PC-9 (cell line): ENCODE results near the gene SPARC. TPM values are rescaled to one million over a fixed set of nuclear protein-coding genes. Genes with fewer than 3 reads are reported as not detected.

Source experiments
- BruUV-seq: library from RNA; stranded (reverse); fragments of 400-500 nt; replicated peaks from 2 replicates; lab custom pipeline; 2021; lab: Mats Ljungman, UMichigan
- CTCF ChIA-PET: fragments of 300-600 bp; sonication (Branson Sonifier 250); formaldehyde crosslinking; loops from one replicate; lab custom pipeline; 2022; ENCODE audit warnings: antibody characterized with exemption; lab: Charles Lee
- POLR2A ChIA-PET: fragments of 300-600 bp; sonication (Branson Sonifier 250); formaldehyde crosslinking; loops from one replicate; lab custom pipeline; 2022; ENCODE audit warnings: antibody characterized with exemption; ENCODE audit not compliant: unreplicated experiment; lab: Charles Lee
- DNase-seq, 2 experiments: peaks; one replicate each; pipeline versions ENCODE4 v3.0.0 to v3.0.0-alpha.2; 2015 to 2022; ENCODE audit warnings: mixed read lengths in 1 of 2
- H2AFZ ChIP-seq: fragments of 200-600 bp; sonication (generic); 2 replicates; pipeline ENCODE4 v1.8.1; 2017; ENCODE audit warnings: antibody characterized with exemption
- H3F3A ChIP-seq: fragments of 200-600 bp; sonication (generic); 2 replicates; pipeline ENCODE4 v1.8.1; 2017; ENCODE audit warnings: antibody characterized with exemption, mild to moderate bottlenecking, low read depth; ENCODE audit not compliant: insufficient read depth
- H3K27ac ChIP-seq: fragments of 200-600 bp; sonication (generic); 2 replicates; pipeline ENCODE4 v1.6.1; 2016; ENCODE audit warnings: mixed run types
- H3K27me3 ChIP-seq: fragments of 200-600 bp; sonication (generic); 2 replicates; pipeline ENCODE4 v1.6.1; 2016; ENCODE audit warnings: low read depth, mixed run types; ENCODE audit not compliant: insufficient read depth
- H3K36me3 ChIP-seq: fragments of 200-600 bp; sonication (generic); 2 replicates; pipeline ENCODE4 v1.6.1; 2016; ENCODE audit warnings: low read depth, mixed run types
- H3K4me1 ChIP-seq: fragments of 200-600 bp; sonication (generic); replicated peaks from 2 replicates; pipeline ENCODE4 v1.6.1; 2016; ENCODE audit warnings: mixed run types; ENCODE audit not compliant: insufficient read depth
- H3K4me2 ChIP-seq: fragments of 200-600 bp; sonication (generic); 2 replicates; pipeline ENCODE4 v1.6.1; 2017; ENCODE audit warnings: mixed run types
- H3K4me3 ChIP-seq: fragments of 200-600 bp; sonication (generic); 2 replicates; pipeline ENCODE4 v1.6.1; 2016; ENCODE audit warnings: mixed run types
- H3K79me2 ChIP-seq: fragments of 200-600 bp; sonication (generic); 2 replicates; pipeline ENCODE4 v1.6.1; 2017; ENCODE audit warnings: low read depth, mixed run types
- H3K9me2 ChIP-seq: fragments of 200-600 bp; sonication (generic); 2 replicates; pipeline ENCODE4 v1.8.1; 2017; ENCODE audit warnings: mild to moderate bottlenecking; ENCODE audit not compliant: insufficient read depth
- H3K9me3 ChIP-seq: fragments of 200-600 bp; sonication (generic); 2 replicates; pipeline ENCODE4 v1.8.1; 2016; ENCODE audit warnings: low read depth; ENCODE audit not compliant: insufficient read depth
- H4K20me1 ChIP-seq: fragments of 200-600 bp; sonication (generic); 2 replicates; pipeline ENCODE4 v1.8.1; 2017; ENCODE audit not compliant: insufficient read depth
- EZH2 ChIP-seq: fragments of 200-600 bp; sonication (generic); IDR thresholded peaks from 2 replicates; pipeline ENCODE4 v1.8.0; 2017; ENCODE audit warnings: antibody characterized with exemption, low read depth
- intact Hi-C: fragments of 100-400 bp; cut with micrococcal nuclease; formaldehyde crosslinking; loops from one replicate; pipeline ENCODE4 v1.10.0; 2022; ENCODE audit not compliant: unreplicated experiment
- total RNA-seq: library from RNA; stranded (reverse); gene quantifications from 2 replicates; pipeline ENCODE4 v1.2.3, GENCODE V29; 2021
- TF ChIP-seq, protein P1 (sequence below): fragments of 200-600 bp; sonication (generic); conservative IDR thresholded peaks from 2 replicates; pipeline ENCODE4 v1.6.1; 2017; ENCODE audit warnings: mixed run types, antibody characterized with exemption, mild to moderate bottlenecking, moderate library complexity

The SPARC gene
- total RNA-seq, 1 experiment from 2014 or later = 84.1 TPM

DNA sequence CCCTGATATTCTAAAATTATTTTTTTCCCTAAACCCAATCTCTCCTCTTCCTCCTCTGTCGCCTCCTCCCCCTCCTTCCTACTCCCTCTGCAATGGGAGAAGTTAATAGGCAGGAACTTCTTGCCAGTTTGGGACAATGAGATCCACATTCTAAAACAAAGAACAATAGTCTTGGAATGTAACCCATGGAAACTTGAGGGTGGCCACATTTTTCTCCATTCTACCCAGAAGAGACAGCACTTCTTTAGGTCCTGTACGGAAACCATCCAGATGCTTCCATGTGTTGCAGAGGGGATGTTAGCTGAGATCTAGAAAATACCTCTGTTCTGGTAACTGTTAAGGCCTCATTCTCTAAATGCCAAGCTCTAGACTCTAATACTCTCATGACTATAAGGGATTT, 10.0 kb downstream of the SPARC start:
- Histone ChIP-seq H3K4me2 (no peak overlapping the region), H2AFZ (no peak overlapping the region), H3K27ac (no peak overlapping the region), H3K36me3 (no peaks in the 10 kb centered on the region), H3K9me3 (no peaks in the 10 kb centered on the region), H3K79me2 (no peaks in the 10 kb centered on the region), H3K4me3 (no peak overlapping the region), H3K27me3 (0 out of 2 replicates have a peak, but pooled peaks cover 9% of the 10 kb centered on the region), H3K9me2 (no peaks in the 10 kb centered on the region), H3K4me1 (no peaks in the 10 kb centered on the region), H4K20me1 (no peaks in the 10 kb centered on the region), H3F3A (no peaks in the 10 kb centered on the region)
- ChIA-PET POLR2A (no interaction called here), CTCF (no interaction called here)
- intact Hi-C loops = no loop called here
- TF ChIP-seq, protein P1, sequence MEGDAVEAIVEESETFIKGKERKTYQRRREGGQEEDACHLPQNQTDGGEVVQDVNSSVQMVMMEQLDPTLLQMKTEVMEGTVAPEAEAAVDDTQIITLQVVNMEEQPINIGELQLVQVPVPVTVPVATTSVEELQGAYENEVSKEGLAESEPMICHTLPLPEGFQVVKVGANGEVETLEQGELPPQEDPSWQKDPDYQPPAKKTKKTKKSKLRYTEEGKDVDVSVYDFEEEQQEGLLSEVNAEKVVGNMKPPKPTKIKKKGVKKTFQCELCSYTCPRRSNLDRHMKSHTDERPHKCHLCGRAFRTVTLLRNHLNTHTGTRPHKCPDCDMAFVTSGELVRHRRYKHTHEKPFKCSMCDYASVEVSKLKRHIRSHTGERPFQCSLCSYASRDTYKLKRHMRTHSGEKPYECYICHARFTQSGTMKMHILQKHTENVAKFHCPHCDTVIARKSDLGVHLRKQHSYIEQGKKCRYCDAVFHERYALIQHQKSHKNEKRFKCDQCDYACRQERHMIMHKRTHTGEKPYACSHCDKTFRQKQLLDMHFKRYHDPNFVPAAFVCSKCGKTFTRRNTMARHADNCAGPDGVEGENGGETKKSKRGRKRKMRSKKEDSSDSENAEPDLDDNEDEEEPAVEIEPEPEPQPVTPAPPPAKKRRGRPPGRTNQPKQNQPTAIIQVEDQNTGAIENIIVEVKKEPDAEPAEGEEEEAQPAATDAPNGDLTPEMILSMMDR = no peak
- no peak for TF ChIP-seq EZH2
- no peak for DNase-seq
- BruUV-seq = no TSS peak

DNA sequence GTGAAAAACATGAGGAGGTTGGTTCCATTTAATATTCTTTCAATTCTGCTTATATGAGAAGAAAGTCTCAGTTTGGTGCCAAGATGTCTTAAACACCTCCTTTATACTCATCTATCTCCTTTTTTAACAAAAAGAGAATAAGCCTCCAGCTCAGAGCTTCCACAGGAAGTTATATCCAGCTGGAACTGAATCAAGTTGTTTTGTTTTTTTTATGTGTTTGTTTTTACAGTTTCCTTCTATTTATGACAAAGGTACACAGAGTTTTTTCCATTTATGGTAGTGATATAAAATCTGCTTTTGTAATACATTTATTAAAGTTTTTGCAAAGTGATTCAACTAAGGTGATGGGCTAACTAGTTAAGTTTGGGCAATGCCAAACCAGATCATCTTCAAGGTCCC, 10.4 kb downstream of the SPARC start:
- H3K9me3 ChIP-seq = no peaks in the 10 kb centered on the region
- H2AFZ ChIP-seq = no peak overlapping the region
- 0 out of 2 replicates have a peak, but pooled peaks cover 9% of the 10 kb centered on the region for H3K27me3 ChIP-seq
- BruUV-seq = no TSS peak
- H4K20me1 ChIP-seq = no peaks in the 10 kb centered on the region
- intact Hi-C loops = no loop called here
- H3K4me2 ChIP-seq = no peak overlapping the region
- H3K4me1 ChIP-seq = no peaks in the 10 kb centered on the region
- no peaks in the 10 kb centered on the region for H3K79me2 ChIP-seq
- ChIA-PET CTCF (no interaction called here), POLR2A (no interaction called here)
- no peaks in the 10 kb centered on the region for H3K9me2 ChIP-seq
- no peaks in the 10 kb centered on the region for H3F3A ChIP-seq
- no peak overlapping the region for H3K27ac ChIP-seq
- H3K36me3 ChIP-seq = no peaks in the 10 kb centered on the region
- no peak for TF ChIP-seq EZH2
- TF ChIP-seq, protein P1 = no peak
- no peak overlapping the region for H3K4me3 ChIP-seq
- no peak for DNase-seq

DNA sequence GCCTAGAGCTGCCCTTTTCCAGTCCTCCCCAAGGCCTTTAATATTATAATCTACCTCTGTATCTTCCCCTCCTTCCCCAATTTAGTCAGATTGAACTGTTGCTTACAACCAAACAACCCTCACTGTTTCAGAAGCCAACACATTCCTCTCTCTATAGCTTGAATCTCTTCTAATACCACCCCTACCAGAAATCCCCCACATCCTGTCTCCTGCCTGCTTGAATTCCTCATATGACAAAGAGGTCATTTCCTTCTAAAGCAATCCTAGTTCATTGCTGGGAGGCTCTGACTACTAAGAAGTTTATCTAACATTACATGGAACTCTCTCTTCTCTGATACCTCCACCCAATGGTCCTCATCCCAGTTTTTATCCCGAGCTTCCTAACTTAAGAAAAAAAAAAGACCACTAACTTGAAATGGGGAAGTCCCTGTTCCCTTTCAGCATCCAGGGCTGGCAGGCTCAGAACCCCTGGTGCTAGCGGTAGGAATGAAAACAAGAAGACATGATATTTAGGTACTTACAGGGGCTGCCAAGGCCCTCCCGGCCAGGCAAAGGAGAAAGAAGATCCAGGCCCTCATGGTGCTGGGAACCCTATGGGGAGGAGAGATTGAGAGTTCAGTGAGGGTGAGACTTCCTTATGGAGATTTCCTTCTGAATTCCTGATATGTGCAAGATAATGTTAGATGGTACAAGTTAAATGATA, 11.0 kb downstream of the SPARC start:
- no peak overlapping the region for H3K4me2 ChIP-seq
- H2AFZ ChIP-seq = no peak overlapping the region
- no peaks in the 10 kb centered on the region for H3K36me3 ChIP-seq
- no peaks in the 10 kb centered on the region for H3K4me1 ChIP-seq
- no TSS peak for BruUV-seq
- TF ChIP-seq, protein P1 = no peak
- no peak for TF ChIP-seq EZH2
- no peak overlapping the region for H3K4me3 ChIP-seq
- H3K27me3 ChIP-seq = 0 out of 2 replicates have a peak, but pooled peaks cover 9% of the 10 kb centered on the region
- H3K79me2 ChIP-seq = no peaks in the 10 kb centered on the region
- DNase-seq = no peak
- ChIA-PET CTCF (no interaction called here), POLR2A (no interaction called here)
- H3K27ac ChIP-seq = no peak overlapping the region
- H4K20me1 ChIP-seq = no peaks in the 10 kb centered on the region
- no peaks in the 10 kb centered on the region for H3F3A ChIP-seq
- no peaks in the 10 kb centered on the region for H3K9me3 ChIP-seq
- no peaks in the 10 kb centered on the region for H3K9me2 ChIP-seq
- intact Hi-C loops = no loop called here
